Natural killer cell (primary cell): Measurements from ENCODE around the gene VASN. TPM values are rescaled to one million over a fixed set of nuclear protein-coding genes. Genes with fewer than 3 reads are reported as not detected.

ENCODE experiments used
- ATAC-seq, 3 donors: fragments of 150-1000 bp in 2 of 3; fragments of 200-7000 bp in 1 of 3; cut with Tn5 transposase; 1 replicate in 1 of 3; 2 replicates in 2 of 3; pipeline ENCODE4 v1.10.0; 2021; ENCODE audit warnings: mild to moderate bottlenecking in 2 of 3, moderate library complexity in 2 of 3
- DNase-seq, 2 donors: peaks; one replicate each; pipeline versions ENCODE4 v3.0.0 to v3.0.0-alpha.2; 2013 to 2021; ENCODE audit warnings: mixed read lengths in 1 of 2
- H3K27ac ChIP-seq: one replicate; pipeline ENCODE4 v1.5.1; 2013; ENCODE audit warnings: mild to moderate bottlenecking, low read length
- H3K27me3 ChIP-seq: one replicate; pipeline ENCODE4 v1.6.1; 2013; ENCODE audit warnings: low read length; ENCODE audit not compliant: control insufficient read depth, insufficient read depth
- H3K36me3 ChIP-seq: one replicate; pipeline ENCODE4 v1.6.1; 2013; ENCODE audit warnings: low read length; ENCODE audit not compliant: control insufficient read depth, insufficient read depth
- H3K4me1 ChIP-seq: one replicate; pipeline ENCODE4 v1.6.1; 2013; ENCODE audit warnings: low read length; ENCODE audit not compliant: control insufficient read depth, insufficient read depth
- H3K4me3 ChIP-seq: one replicate; pipeline ENCODE4 v1.5.1; 2013; ENCODE audit warnings: low read length
- H3K9me3 ChIP-seq: one replicate; pipeline ENCODE4 v1.6.1; 2013; ENCODE audit warnings: low read length; ENCODE audit not compliant: control insufficient read depth, insufficient read depth
- H3K27ac Mint-ChIP-seq, 2 donors: one replicate each; pipeline ENCODE4 v1.8.0; 2022; ENCODE audit warnings: mild to moderate bottlenecking in 2 of 2, mixed read lengths in 2 of 2, moderate library complexity in 1 of 2
- H3K27me3 Mint-ChIP-seq, 2 donors: one replicate each; pipeline ENCODE4 v1.8.0; 2022; ENCODE audit warnings: low read depth in 2 of 2, mixed read lengths in 2 of 2
- H3K36me3 Mint-ChIP-seq: one replicate; pipeline ENCODE4 v1.8.0; 2022; ENCODE audit warnings: mixed read lengths
- H3K4me1 Mint-ChIP-seq, 2 donors: one replicate each; pipeline ENCODE4 v1.8.0; 2022; ENCODE audit warnings: mixed read lengths in 2 of 2
- H3K4me3 Mint-ChIP-seq: one replicate; pipeline ENCODE4 v1.8.0; 2022; ENCODE audit warnings: mild to moderate bottlenecking, moderate library complexity, mixed read lengths
- H3K9me3 Mint-ChIP-seq, 2 donors: one replicate each; pipeline ENCODE4 v1.8.0; 2022; ENCODE audit warnings: mixed read lengths in 2 of 2
- CTCF ChIP-seq: fragments of 200-600 bp; IDR thresholded peaks from one replicate; pipeline ENCODE4 v1.8.0; 2022; ENCODE audit warnings: antibody characterized with exemption
- WGBS: methylation state at CpG from one replicate; pipeline ENCODE4 v1.1.7; 2013; ENCODE audit warnings: missing lambda C conversion rate; ENCODE audit not compliant: insufficient coverage; 5-methylcytosine and 5-hydroxymethylcytosine counted together
- intact Hi-C: fragments of 100-400 bp; cut with micrococcal nuclease; formaldehyde crosslinking; loops from one replicate; pipeline ENCODE4 v1.14.2; 2022
- total RNA-seq, 4 donors: library from RNA; stranded (reverse); fragments of 120-200 nt in 1 of 4; gene quantifications; one replicate each; pipeline versions ENCODE4 v1.2.3 to v1.2.4, GENCODE V29; 2013 to 2022

VASN gene
- total RNA-seq, 3 donors from 2014 or later (not counting 1 experiment from before 2014, with no cell fraction given) = 0.35 to 0.93 (median 0.78) TPM

- intact Hi-C loops = no loop called here
- H3K4me3 Mint-ChIP-seq = peak overlapping the region; percentile 95
- no peaks in the 10 kb centered on the region for H3K27me3 ChIP-seq
- no peak overlapping the region for H3K27ac ChIP-seq
- no peaks in the 10 kb centered on the region for H3K36me3 Mint-ChIP-seq
- H3K27ac Mint-ChIP-seq = peak overlapping the region; percentile 86 to 89
- peaks cover 10 to 22% of the 10 kb centered on the region in 2 donors for H3K4me1 Mint-ChIP-seq
- H3K4me1 ChIP-seq = peaks cover 24% of the 10 kb centered on the region
- no peaks in the 10 kb centered on the region for H3K9me3 Mint-ChIP-seq
- no peaks in the 10 kb centered on the region for H3K9me3 ChIP-seq
- peaks cover 10% of the 10 kb centered on the region for H3K36me3 ChIP-seq
- no peak for ATAC-seq
- WGBS = 85% methylated on average over 7 of the region's 7 CpGs
- TF ChIP-seq CTCF = no peak
- DNase-seq = peak in 1 of 2 donors; percentile 32
- no peak overlapping the region for H3K4me3 ChIP-seq
- H3K27me3 Mint-ChIP-seq = no peaks in the 10 kb centered on the region
These were observed 19.8 kb upstream of the VASN start for GRCh38 chr16:4351880-4352279.

DNA sequence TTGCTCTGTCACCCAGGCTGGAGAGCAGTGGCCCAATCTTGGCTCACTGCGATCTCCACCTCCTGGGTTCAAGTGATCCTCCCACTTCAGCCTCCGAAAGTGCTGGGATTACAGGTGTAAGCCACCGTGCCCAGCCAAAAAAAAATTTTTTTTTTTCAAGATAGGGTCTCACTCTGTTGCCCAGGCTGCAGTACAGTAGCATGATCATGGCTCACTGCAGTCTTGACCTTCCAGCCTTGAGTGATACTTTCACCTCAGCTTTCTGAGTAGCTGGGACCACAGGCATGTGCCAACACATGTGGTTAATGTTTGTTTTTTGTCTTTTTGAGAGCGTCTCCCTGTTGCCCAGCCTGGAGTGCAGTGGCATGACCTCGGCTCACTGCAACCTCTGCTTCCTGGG, 18.8 kb upstream of the VASN start:
- Histone ChIP-seq H3K9me3 (no peaks in the 10 kb centered on the region), H3K27ac (no peak overlapping the region), H3K4me3 (no peak overlapping the region), H3K4me1 (peaks cover 24% of the 10 kb centered on the region), H3K27me3 (no peaks in the 10 kb centered on the region), H3K36me3 (peaks cover 16% of the 10 kb centered on the region)
- Mint-ChIP-seq H3K4me1 (peaks cover 10 to 22% of the 10 kb centered on the region in 2 donors), H3K36me3 (no peaks in the 10 kb centered on the region), H3K9me3 (no peaks in the 10 kb centered on the region), H3K4me3 (no peak overlapping the region), H3K27me3 (no peaks in the 10 kb centered on the region), H3K27ac (no peak overlapping the region)
- no peak for TF ChIP-seq CTCF
- DNase-seq (peak in 1 of 2 donors; percentile 25), ATAC-seq (no peak)
- intact Hi-C loops = no loop called here
- 78% methylated on average over 5 of the region's 5 CpGs for WGBS

GRCh38 chr16:4353675-4354074, 18.0 kb upstream of the VASN start:
- H3K4me3 Mint-ChIP-seq = peak overlapping the region; percentile 2

More at GRCh38 chr16:4353675-4354074, 18.0 kb upstream of the VASN start:
- Mint-ChIP-seq H3K4me1 (peaks cover 4 to 15% of the 10 kb centered on the region in 2 donors), H3K27ac (peak overlapping the region in 1 of 2 donors; percentile 35), H3K9me3 (no peaks in the 10 kb centered on the region), H3K27me3 (no peaks in the 10 kb centered on the region), H3K36me3 (no peaks in the 10 kb centered on the region)
- H3K9me3 ChIP-seq = no peaks in the 10 kb centered on the region
- intact Hi-C loops = no loop called here
- H3K4me1 ChIP-seq = peaks cover 24% of the 10 kb centered on the region
- no peaks in the 10 kb centered on the region for H3K27me3 ChIP-seq
- no peak overlapping the region for H3K4me3 ChIP-seq
- H3K36me3 ChIP-seq = peaks cover 24% of the 10 kb centered on the region
- no peak overlapping the region for H3K27ac ChIP-seq
- ATAC-seq = no peak
- WGBS = 97% methylated on average over 4 of the region's 4 CpGs
- DNase-seq = no peak
- no peak for TF ChIP-seq CTCF
